ENCODE data around the gene TSBP1. TPM values are rescaled to one million over a fixed set of nuclear protein-coding genes. Genes with fewer than 3 reads are reported as not detected.

TSBP1 gene
- total and polyA plus RNA-seq, 2 of the 13 experiments (the other 11 are each of a cell fraction or from before 2014, with no cell fraction given), result not detected

GRCh38 chr6:32313964-32314363 lies 57.7 kb downstream of the TSBP1 start:
- in situ Hi-C loops (cut with HindIII; ENCODE audit: extremely low pct_ligation_motif_present, low pct_unique_long_range_greater_than_20kb), result no loop called here
- DNase-seq (ENCODE audit: low spot score), result no peak
- no TSS peak for BruUV-seq (replicated peaks)
- peaks cover 3 to 22% of the 10 kb centered on the region in 2 experiments; a peak in 4 of 5 replicates for H3K27me3 ChIP-seq (ENCODE audit: control insufficient read depth in 1 of 2, insufficient read depth in 2 of 2, low read length in 2 of 2)
- no peak for FAIRE-seq
- no peak for TF ChIP-seq SETDB1 (CRISPR knock-in tag; IDR thresholded peaks at IDR 0.05; ENCODE audit: borderline replicate concordance)
- TF ChIP-seq NFE2L2 (IDR thresholded peaks at IDR 0.05; ENCODE audit: low read length), result peak; percentile 75
- no peak for TF ChIP-seq NFRKB (IDR thresholded peaks at IDR 0.05)
- TF ChIP-seq ZBTB25 (CRISPR knock-in tag; IDR thresholded peaks at IDR 0.05), result no peak
- ATAC-seq, result no peak
- no peaks in the 10 kb centered on the region for H3K36me3 ChIP-seq (replicated peaks in 1 of 2; ENCODE audit: control insufficient read depth in 1 of 2, insufficient read depth in 2 of 2, low read length in 2 of 2)
- no peak overlapping the region for H3K9ac ChIP-seq (ENCODE audit: insufficient read depth, low read depth, low read length)
- intact Hi-C loops (cut with micrococcal nuclease; ENCODE audit: unreplicated experiment), result no loop called here
- H2AFZ ChIP-seq (ENCODE audit: low read length), result no peak overlapping the region
- POLR2A ChIA-PET, result no interaction called here
- H4K20me1 ChIP-seq (ENCODE audit: insufficient read depth, low read length), result no peaks in the 10 kb centered on the region
- no peak overlapping the region for H3K27ac ChIP-seq (ENCODE audit: extremely low read length, insufficient read depth, low read length)
- 17% methylated on average over 1 of the region's 1 CpG for WGBS (ENCODE audit: low lambda C conversion rate)
- H3K79me2 ChIP-seq (ENCODE audit: insufficient read depth, low read length), result no peaks in the 10 kb centered on the region
- H3K9me3 ChIP-seq (ENCODE audit: low read length), result no peaks in the 10 kb centered on the region
- H3K4me1 ChIP-seq (ENCODE audit: insufficient read depth, low read length), result no peaks in the 10 kb centered on the region
- CTCF ChIA-PET (ENCODE audit: low intra/inter-chr PET ratio, low total read pairs), result no interaction called here
- H3K4me3 ChIP-seq (replicated peaks in 1 of 3; ENCODE audit: insufficient read depth in 1 of 3, low read depth in 2 of 3, low read length in 3 of 3), result no peak overlapping the region
- H3K4me2 ChIP-seq (ENCODE audit: low read depth, low read length), result no peak overlapping the region

- ATAC-seq, result no peak; the same call in 2 of the 3 replicates
- intact Hi-C loops (cut with micrococcal nuclease; ENCODE audit: unreplicated experiment) (no loop called here), in situ Hi-C loops (cut with HindIII; ENCODE audit: extremely low pct_ligation_motif_present, low pct_unique_long_range_greater_than_20kb) (no loop called here)
- POLR2A ChIA-PET, result no interaction called here
- Histone ChIP-seq H3K79me2 (ENCODE audit: insufficient read depth, low read length) (no peaks in the 10 kb centered on the region), H3K4me2 (ENCODE audit: low read depth, low read length) (no peak overlapping the region), H3K27me3 (ENCODE audit: control insufficient read depth in 1 of 2, insufficient read depth in 2 of 2, low read length in 2 of 2) (no peaks in the 10 kb centered on the region), H3K9ac (ENCODE audit: insufficient read depth, low read depth, low read length) (no peak overlapping the region), H3K27ac (ENCODE audit: extremely low read length, insufficient read depth, low read length) (no peak overlapping the region), H3K4me1 (ENCODE audit: insufficient read depth, low read length) (peaks cover 18% of the 10 kb centered on the region), H3K4me3 (replicated peaks in 1 of 3; ENCODE audit: insufficient read depth in 1 of 3, low read depth in 2 of 3, low read length in 3 of 3) (no peak overlapping the region), H4K20me1 (ENCODE audit: insufficient read depth, low read length) (no peaks in the 10 kb centered on the region), H3K36me3 (replicated peaks in 1 of 2; ENCODE audit: control insufficient read depth in 1 of 2, insufficient read depth in 2 of 2, low read length in 2 of 2) (no peaks in the 10 kb centered on the region), H2AFZ (ENCODE audit: low read length) (no peak overlapping the region), H3K9me3 (ENCODE audit: low read length) (no peaks in the 10 kb centered on the region)
- peak; percentile 57 for FAIRE-seq
- WGBS (ENCODE audit: low lambda C conversion rate), result under 1% methylated on average over 3 of the region's 3 CpGs
- no TSS peak for BruUV-seq (replicated peaks)
- DNase-seq (ENCODE audit: low spot score), result peak; percentile 62
- CTCF ChIA-PET (ENCODE audit: low intra/inter-chr PET ratio, low total read pairs), result no interaction called here
- TF ChIP-seq RELA (CRISPR knock-in tag; IDR thresholded peaks at IDR 0.05) (no peak), SKIL (CRISPR knock-in tag; IDR thresholded peaks at IDR 0.05; ENCODE audit: borderline replicate concordance) (no peak), JUND (CRISPR knock-in tag; IDR thresholded peaks at IDR 0.05) (no peak), CREB1 (IDR thresholded peaks at IDR 0.05) (no peak), CREB1 (CRISPR knock-in tag; IDR thresholded peaks at IDR 0.05) (0 out of 2 replicates have a peak, but pooled peaks have one; percentile 44), ZNF207 (IDR thresholded peaks at IDR 0.05; ENCODE audit: borderline replicate concordance) (no peak), KDM4B (CRISPR knock-in tag; IDR thresholded peaks at IDR 0.05) (no peak), FOXA3 (CRISPR knock-in tag; IDR thresholded peaks at IDR 0.05) (peak; percentile 61), BCL3 (CRISPR knock-in tag; IDR thresholded peaks at IDR 0.05) (no peak), PPARG (CRISPR knock-in tag; conservative IDR thresholded peaks at IDR 0.05) (0 out of 2 replicates have a peak, but pooled peaks have one; percentile 19)
Measured at GRCh38 chr6:32298632-32299336, 72.9 kb downstream of the TSBP1 start.

Measured in HepG2 (cell line).